ENCODE results near the gene CD163.
"Not testable (repeated sequence)": the region's sequence is repeated elsewhere in the genome, so short reads cannot be mapped to it uniquely, and the experiment has no call there.

Gene CD163

DNA sequence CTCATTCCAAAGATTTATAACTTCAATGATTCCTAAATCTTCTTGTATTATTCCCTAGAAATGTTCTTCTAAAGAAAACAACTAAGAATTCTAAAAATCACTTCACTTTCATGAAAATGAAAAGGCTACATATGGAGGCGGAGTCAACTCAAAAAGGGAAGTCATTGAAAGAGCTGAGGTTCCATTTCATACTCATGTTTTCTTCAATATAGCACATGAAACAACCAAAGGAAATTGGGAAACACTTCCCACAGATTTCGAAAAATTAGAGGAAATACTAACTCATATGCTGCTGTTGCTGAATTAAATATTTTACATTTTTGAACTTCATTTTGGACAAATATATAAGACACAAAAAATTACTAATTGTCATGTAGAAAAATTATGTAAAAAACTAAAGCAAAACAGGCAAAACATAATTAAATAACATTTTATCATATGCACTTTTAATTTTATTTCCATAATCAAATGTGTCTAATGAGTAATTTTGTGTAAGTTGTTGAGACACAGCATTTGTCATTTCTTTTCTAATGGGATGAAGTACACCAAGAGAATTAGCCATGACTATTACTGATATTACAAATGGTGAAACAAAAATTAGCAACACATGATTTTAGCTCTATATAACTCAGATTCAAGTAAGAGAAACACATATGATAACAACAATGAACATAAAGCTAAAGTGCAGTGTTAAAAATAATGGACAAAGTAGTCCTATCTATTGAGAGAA lies at the start of gene CD163:
TSS of gene CD163 (minus strand) at position 92 of the 730 bp plus-strand sequence. CDS start at position 5, 87 bp downstream.
- DNase-seq: no peak

DNA sequence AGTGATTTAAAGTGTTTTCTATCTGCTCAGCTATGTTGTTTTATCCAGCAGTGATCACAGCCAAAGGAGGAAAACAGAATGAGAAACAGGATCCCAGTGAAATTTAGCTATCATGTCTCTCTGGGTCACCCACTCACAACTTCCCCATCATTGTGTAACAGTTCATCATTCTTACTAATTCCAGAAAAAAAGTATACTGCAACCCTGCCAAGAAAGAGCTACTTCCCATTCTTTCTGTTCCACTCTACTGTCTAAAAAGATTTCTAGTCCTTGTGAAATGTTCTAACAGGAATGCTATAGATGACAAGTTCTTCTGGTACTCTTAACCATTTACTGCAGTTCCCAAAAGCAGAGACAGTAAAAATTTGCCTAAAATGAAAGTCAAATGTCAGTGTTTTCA lies 39.2 kb upstream of the CD163 start:
- DNase-seq: no peak

DNA sequence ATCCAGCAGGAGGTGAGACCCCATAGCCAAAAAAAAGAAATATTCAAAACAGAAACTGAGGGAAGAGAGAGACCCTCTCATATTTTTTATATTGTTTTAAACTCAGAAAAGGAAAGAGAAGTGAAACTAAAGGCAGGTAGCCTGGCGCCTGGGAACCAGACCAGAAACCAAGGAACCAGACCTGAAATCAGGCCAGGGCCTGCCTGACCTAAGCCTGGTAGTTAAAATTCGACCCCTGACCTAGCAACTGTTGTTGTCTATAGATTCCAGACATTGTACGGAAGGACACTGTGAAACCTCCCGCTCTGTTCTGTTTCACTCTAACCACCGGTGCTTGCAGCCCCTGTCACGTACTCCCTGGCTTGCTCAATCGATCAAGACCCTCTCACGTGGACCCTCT lies 38.5 kb upstream of the CD163 start:
- DNase-seq: no peak

DNA sequence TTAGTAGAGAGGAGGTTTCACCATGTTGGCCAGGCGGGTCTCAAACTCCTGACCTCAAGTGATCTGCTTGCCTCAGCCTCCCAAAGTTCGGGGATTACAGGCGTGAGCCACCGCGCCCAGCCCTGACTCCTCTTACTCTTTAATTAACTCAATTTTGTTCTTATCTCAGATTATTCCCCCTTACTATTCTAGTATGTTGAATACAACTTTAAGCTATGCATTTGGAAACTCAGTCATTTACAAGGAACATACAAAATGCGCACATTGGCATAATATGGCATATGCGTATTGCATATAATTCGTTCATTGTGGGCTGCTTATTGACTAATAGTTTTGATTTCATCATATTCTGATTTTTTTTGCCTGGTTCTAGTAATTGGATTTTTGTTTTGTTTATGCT lies 10.8 kb upstream of the CD163 start:
- DNase-seq: no peak

DNA sequence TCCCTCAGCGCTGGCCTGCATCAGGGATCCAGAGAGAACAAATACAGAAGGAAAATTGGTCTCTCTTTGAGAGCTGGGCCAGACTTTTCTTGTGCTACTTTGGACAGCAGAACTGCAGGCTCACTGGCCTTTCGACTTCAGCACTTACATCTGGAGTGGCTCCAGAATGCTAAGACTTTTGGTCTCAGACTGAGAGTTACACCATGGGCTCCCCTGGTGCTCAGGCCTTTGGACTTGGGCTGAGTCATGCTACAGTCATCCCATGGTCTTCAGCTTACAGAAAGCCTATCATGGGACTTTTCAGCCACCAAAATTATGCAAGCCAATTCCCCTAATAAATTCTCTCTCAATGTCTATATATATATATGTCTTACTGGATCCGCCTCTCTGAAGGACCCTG lies 9.0 kb upstream of the CD163 start:
- DNase-seq: no peak

DNA sequence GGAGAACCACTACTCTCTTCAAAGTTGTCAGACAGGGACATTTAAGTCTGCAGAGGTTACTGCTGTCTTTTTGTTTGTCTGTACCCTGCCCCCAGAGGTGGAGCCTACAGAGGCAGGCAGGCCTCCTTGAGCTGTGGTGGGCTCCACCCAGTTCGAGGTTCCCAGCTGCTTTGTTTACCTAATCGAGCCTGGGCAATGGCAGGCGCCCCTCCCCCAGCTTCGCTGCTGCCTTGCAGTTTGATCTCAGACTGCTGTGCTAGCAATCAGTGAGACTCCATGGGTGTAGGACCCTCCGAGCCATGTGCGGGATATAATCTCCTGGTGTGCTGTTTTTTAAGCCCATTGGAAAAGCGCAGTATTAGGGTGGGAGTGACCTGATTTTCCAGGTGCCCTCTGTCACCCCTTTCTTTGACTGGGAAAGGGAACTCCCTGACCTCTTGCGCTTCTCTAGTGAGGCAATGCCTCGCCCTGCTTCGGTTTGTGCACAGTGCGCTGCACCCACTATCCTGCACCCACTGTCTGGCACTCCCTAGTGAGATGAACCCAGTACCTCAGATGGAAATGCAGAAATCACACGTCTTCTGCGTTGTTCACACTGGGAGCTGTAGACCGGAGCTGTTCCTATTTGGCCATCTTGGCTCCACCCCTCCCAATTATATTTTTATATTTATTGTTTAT lies 6.4 kb upstream of the CD163 start:
- not testable (repeated sequence) for DNase-seq

DNA sequence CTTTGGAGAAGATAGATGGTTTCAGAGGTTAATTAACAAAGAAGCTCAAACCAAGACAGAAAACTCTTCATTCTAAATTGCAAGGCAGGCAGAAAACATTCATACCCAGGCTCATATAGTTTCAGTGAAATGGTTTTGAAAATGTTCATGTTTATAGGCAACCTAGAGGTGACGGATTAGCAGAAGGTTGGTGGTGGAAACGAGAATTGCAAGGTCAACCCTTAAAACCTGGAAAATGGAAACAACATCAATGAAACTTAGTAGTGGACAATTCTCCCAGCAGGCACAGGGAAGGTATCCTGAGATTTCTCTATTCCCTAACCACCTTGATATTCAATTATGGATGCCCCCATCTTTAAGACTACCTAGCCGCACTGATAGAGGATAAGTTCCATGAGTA lies 965 bp downstream of the CD163 start:
- no peak for DNase-seq

DNA sequence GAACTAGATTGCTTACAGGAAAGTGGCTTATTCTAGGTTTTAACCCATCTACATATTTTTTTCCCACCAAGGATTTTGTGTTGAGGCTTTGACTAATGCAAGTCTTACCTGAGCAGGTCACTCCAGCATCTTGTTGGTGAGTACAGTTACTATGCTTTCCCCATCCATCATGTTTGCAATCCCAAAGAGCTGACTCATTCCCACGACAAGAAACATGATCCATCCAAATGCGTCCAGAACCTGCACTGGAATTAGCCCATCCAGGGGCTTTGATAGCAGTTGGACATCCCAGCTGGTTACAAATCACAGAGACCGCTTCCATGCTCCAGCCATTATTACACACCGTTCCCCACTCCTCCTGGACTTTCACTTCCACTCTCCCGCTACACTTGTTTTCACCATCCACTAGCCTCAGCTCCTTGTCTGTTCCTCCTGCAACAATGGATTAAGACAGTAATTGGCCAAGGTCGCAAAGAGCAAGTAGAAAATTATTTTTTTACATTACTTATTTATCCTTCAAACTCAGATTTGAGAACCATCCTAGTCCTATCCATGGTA lies 2.5 kb downstream of the CD163 start:
- no peak for DNase-seq

DNA sequence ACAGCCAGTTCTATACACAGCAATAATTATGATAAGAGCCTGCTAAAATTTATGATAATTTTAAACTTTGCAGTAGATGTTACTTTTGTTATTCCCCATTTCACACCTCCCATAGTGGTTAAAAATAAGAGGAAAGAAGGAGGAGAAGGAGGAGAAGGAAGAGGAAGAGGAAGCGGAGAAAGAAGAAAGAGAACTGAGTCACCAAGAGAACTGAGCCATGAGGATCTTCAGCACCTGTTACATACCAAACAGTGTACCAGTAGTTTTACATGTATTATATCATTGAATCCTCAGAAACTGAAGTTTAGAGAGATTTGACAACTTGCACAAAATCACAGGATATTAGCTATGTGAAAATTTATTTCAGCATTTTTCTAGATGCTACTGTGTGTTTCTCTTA lies 3.9 kb downstream of the CD163 start:
- no peak for DNase-seq

DNA sequence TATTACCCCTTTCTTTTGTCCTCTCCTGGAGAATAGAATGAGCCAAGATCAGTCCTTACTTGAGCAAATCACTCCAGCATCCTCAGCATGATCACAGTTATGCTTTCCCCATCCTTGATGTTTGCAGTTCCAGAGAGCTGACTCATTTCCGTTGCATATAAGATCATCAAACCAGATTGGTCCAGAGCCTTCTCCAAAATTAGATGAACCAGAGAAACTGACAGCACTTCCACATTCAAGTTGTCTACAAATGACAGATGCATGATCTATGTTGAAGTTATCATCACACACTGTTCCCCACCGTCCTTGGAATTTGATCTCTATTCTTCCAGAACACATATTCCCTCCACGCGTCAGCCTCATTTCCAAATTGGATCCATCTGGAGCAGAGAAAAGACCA lies 4.8 kb downstream of the CD163 start:
- DNase-seq: no peak

DNA sequence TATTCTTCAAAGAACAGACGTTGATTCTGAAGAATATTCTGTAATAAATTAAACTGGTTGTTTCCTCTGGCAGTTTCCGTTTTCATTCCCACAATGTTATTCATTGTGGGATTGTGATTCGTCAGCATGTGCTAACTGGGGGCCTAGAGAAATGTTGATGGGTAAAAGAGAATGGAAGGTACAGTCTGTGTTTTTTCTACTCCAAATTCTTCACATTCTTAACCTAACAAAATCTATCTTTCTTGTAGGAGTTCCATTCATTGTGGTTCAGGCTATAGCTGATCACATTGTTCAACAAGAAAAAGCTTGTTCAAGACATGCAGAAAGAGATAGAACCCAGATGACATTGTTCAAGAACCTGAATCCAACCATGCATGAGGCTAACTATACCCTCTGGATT lies 5.9 kb downstream of the CD163 start:
- no peak for DNase-seq

DNA sequence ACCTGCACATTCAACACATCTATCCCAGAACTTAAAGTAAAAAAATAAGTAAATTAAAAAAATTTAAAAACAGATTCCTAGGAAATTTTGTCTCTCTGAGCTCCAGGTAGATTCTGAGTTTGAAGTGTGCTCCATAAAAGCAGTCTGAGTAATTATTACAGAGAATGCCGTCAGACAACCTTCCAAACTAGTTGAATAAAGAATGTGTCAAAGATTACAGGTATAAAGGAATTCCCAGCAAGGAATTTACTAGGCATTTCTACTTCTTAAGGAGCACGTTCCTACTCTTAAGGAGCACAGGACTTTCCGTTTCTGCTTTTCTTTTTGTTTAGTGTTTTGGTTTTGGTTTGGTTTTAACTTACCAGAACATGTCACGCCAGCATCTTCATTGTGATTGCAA lies 7.1 kb downstream of the CD163 start:
- no peak for DNase-seq

DNA sequence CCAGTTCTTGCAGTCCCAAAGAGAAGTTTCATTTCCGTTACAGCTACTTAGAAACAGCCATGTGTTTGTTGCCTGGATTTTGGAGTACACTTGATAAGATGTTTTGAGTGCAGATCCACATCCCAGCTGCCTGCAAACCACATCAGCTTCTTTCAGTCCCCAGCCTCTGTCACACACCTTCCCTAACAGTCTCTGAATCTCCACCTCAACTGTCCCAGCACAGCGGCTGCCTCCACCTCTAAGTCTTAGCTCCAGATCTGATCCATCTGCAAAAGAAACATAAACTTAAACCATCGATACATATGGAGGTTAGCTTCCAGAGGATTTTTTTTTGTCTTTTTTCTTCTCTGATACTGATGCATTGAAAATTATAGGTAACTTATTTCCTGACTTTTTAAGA lies 8.4 kb downstream of the CD163 start:
- no peak for DNase-seq

DNA sequence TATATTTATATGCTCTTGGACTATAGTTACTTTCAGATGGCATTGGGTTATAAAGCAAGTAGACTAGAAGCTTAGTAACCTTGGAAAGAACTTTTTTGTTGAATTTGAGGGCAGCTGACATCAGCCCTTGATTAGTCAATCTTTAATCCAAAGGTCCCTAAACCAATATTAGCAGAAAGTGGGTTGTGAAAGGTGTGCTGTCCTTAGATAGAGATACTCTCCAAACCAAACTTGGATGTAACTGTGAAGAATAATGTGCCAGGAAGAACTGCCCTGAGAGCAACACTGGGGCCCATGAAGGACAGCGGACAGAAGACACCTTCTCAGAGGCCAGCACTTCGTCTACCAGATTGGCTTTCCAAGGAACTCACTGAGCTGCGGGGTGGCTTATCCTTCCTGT lies 10.6 kb downstream of the CD163 start:
- no peak for DNase-seq

DNA sequence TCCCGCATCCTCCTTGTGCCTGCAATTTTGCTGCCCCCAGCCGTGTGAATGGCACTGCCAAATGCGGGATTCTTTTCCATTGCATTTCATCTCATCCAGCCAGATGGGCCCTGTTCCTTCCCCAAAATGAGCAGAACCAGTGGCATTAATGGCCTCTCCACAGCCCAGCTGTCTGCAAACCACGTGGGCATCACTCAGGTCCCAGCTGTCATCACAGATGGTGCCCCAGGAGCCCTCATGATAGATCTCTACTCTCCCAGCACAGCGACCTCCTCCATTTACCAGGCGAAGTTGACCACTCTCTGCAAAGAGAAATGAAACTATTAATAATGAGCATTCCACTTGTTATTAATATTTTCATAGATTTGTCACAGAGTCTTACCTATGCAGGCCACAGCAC lies 17.1 kb downstream of the CD163 start:
- DNase-seq: no peak

DNA sequence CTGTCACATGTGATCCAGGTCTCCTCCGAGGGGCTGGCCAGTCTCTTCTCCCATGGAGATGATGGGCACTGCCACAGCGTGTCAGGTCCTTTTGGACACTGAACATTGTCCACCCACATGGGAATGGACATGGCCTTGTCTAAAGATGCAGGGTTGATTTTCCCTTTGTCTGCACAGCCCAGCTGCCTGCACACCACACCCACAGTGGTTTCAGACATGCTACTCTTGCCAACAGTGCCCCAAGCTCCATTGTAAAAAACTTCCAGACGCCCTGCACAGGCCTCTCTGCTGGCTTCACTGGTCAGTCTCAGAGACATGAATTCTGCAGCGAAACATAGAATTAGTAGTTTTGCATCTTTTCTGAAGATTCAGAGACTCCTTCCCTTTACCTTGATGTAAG lies 18.5 kb downstream of the CD163 start:
- no peak for DNase-seq

DNA sequence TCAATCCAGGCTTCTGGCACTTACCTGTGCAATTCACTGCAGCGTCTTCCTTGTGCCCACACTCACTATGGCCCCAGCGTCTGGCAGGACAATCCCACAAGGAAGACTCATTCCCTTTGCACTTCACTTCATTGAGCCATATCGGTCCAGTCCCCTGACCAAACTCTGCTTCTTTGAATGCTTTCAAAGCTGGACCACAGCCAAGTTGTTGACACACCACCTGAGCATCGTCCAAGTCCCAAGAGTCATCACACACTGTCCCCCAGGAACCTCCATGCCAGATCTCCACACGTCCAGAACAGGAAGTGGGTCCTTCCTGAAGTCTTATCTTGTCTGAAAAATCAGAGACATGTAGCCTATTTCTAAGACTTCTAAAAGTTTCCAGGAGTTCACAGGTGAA lies 20.2 kb downstream of the CD163 start:
- DNase-seq: no peak

DNA sequence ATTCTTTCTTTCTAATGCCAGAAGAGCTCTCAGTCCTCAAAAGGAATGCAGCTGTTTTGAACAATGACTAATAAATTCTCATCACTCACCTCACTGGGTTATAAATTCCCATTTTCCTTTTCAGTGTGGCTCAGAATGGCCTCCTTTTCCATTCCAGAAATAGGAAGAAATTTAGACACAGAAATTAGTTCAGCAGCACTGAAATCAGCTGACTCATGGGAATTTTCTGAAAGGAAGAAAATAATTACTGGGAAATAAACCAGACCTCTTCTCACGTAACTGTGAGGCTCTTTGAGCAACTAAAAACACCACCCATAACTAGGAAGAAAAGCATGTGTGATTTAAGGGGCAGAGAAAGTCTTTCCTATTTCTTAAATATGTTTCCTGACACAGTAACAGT lies 23.8 kb downstream of the CD163 start:
- no peak for DNase-seq

DNA sequence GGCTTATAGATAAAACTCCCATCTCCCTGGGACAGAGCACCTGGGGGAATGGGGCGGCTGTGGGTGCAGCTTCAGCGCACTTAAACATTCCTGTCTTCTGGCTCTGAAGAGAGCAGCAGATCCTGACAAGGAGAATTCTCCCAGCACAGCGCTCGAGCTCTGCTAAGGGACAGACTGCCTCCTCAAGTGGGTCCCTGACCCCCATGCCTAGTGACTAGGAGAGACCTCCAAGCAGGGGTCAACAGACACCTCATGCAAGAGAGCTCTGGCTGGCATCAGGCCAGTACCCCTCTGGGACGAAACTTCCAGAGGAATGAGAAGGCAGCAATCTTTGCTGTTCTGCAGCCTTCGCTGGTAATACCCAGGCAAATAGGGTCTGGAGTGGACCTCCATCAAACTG lies 31.5 kb downstream of the CD163 start:
- no peak for DNase-seq

DNA sequence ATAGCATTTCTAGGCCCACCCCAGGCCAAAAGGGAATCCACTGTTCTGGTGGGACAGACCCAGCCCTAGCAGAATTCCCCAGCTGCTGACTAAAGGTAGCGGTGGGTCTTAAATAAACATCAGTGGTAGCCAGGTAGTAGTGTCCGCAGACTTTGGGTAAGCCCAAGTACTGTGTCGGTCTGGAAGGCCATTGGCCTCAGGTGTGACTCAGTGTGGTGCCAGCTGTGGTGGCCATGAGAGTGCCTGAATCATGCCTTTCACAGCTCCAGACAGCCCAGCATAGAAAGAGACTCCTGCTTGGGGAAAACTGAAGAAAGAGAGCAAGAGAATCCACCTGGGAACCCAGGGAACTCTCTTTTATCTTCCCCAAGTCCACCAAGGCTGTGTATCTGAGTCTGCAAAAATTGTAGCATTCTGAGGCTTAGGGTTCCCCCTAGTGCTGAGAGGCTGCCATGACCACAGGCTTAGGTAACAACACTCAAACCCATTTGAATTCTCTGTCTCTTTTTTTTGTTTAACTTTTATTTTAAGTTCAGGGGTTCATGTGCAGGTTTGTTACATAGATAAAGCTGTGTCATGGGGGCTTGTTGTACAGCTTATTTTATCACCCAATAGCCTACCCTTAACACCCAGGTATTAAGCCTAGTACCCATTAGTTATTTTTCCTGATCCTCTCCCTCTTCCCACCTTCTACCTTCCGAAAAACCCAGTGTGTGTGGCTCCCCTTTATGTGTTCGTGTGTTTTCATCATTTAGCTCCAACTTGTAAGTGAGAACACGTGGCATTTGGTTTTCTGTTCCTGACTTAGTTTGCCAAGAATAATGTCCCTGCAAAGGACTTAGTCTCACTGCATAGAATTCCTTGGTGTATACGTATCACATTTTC lies 43.0 kb downstream of the CD163 start:
- DNase-seq: peak; percentile 26

DNA sequence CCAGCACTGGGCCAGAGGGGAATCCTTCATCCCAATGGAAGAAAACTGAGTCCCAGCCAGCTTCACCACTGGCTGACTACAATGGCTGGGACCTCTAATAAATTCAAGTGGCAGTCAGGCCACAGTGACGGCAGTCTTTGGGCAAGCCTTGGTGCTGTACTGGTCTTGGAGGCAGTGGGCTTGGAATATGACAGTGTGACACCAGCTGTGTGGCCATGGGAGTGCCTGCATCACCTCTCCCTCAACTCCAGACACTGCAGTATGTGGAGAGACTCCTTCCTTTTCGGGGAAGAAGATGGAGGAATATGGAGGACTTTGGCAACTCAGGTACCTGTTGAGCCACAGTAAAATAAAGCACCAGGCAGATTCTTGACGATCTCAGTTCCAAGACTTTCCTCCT lies 43.6 kb downstream of the CD163 start:
- no peak for DNase-seq

DNA sequence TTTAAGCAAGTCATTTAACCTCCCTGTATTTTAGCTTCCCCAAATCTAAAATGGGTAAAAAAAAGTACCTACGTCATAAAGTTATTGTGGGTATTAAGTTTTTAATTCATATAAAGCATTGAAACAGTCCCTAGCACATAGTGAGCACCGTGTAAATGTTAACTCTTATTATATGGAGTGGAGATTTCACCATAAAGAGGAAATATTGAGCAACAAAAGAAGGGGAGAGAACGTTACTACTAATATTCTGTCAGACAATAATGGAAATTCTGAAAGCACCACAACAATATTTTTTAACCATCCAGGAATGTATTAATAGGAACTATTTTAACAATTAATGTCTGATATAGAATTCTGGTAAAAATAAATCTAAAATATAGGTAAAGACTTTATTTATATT lies 51.8 kb downstream of the CD163 start:
- no peak for DNase-seq

DNA sequence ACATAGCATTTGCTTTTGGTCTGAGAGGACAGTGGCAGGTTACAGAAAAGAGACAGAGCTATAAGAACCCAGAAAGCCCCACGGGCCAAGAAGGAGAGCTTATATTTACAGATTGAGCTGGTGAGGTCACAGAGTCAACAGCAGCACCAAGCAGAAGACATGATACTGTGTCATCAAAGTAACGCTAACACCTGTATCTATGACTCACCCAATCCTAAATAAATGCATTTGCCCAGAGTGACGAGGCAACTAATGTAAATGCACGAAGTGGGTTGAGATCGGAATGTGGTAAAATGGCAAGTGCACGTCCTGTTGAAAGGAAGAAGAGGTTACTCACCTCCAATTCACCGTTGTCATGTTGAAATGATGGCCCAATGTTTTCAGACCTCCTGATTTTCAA lies 52.9 kb downstream of the CD163 start:
- no peak for DNase-seq

DNA sequence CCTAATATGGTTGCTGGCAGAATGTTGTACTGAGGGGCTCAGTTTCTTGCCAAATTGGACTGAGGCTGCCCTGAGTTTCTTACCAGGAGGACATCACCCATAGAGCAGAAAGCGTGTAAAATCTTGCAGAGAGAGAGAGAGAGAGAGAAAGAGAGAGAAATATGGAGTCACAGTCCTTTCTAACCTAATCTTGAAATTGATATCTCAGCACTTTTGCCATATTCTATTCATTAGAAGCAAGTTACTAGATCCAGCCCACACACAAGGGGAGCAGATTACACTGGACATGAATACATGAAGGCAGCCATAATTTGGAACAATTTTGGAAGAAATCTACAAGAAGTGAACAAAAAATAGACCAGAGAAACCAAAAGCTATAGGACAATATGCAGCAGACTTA lies 55.5 kb downstream of the CD163 start:
- DNase-seq: no peak
